ENCODE data around the gene SRD5A2. TPM values are rescaled to one million over a fixed set of nuclear protein-coding genes. Genes with fewer than 3 reads are reported as not detected.

Gene SRD5A2
- total RNA-seq, 1 donor from 2014 or later = 0.17 TPM

DNA sequence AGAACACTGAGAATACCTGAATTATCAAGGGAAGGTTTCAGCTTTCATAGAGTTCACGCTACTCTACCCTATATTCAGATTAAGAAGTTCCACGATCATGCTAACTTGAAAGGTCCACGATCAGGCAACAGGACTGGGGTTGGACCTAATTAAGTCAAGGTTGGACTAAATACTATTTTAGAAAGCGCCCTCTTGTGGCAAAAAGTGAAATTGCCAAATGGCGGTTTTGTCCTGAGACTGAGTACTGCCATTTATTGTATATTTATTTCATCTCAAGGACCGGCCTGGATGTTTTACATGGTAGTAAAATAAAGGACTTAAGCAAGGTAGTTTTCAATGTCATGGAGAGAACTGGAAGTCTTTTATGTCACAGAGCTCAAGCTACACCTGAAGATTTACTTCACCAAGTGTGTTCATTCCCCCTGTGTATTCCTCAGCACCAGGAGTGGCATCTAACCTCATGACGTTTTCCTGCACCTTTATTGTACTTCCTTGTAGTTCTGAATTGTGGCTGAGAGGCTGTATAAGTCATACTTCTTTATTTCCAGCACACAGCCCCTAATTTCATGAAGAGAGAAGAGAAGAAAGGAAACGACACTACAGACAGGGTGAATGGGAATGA is 56.8 kb downstream of the SRD5A2 start:
- no peaks in the 10 kb centered on the region for H3K27me3 ChIP-seq (ENCODE audit: control insufficient read depth, insufficient read depth, low read length)
- no peaks in the 10 kb centered on the region for H3K36me3 ChIP-seq (ENCODE audit: control insufficient read depth, insufficient read depth, low read length)
- H3K4me3 ChIP-seq (ENCODE audit: low read depth, low read length) = no peak overlapping the region
- TF ChIP-seq CTCF (IDR thresholded peaks at IDR 0.05; ENCODE audit: insufficient read depth, low read length, poor library complexity, severe bottlenecking) = peak; percentile 71
- DNase-seq (ENCODE audit: low read depth) = no peak

GRCh38 chr2:31522786-31523185 is 58.0 kb downstream of the SRD5A2 start:
- TF ChIP-seq CTCF (IDR thresholded peaks at IDR 0.05; ENCODE audit: insufficient read depth, low read length, poor library complexity, severe bottlenecking) = no peak
- no peak for DNase-seq (ENCODE audit: low read depth)
- Histone ChIP-seq H3K27me3 (ENCODE audit: control insufficient read depth, insufficient read depth, low read length) (no peaks in the 10 kb centered on the region), H3K4me3 (ENCODE audit: low read depth, low read length) (no peak overlapping the region), H3K36me3 (ENCODE audit: control insufficient read depth, insufficient read depth, low read length) (no peaks in the 10 kb centered on the region)

DNA sequence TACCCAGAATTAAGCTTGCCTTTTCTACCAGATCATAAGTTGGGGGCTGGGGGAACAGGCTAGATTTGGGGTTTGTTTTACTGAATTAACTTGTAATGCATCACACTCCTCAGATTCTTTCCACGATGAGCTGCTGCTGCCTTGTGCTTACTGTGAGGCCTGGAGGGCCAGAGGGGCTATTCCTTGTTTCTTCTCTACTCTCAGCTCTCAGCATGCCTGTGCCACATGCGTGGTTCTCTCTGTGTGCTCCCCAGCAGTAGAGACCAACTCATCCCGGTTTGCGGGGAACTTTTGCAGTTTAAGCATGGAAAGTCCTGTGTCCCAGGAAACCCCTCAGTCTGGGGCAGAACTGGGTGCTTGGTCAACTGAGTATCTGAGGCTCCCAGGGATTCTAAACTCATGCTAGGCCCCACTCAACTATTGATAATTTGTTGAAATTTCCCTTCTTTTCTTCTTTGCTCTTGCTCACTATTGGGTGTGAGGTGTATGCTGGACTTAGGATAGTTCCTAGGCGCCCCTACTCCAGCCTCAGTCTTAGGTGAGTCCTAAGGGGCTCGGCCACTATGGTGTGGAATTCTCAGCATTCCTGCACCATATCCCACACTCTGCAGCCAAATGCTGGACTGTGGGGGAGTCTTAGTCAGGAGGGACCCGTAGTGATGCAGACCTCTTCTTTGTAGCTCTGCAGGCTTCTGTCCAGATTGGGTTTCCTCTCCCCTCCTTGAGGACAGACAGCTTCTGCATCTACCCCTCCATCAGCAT is 63.1 kb downstream of the SRD5A2 start:
- Histone ChIP-seq H3K36me3 (ENCODE audit: control insufficient read depth, insufficient read depth, low read length) (no peaks in the 10 kb centered on the region), H3K4me3 (ENCODE audit: low read depth, low read length) (no peak overlapping the region), H3K27me3 (ENCODE audit: control insufficient read depth, insufficient read depth, low read length) (no peaks in the 10 kb centered on the region)
- no peak for DNase-seq (ENCODE audit: low read depth)
- TF ChIP-seq CTCF (IDR thresholded peaks at IDR 0.05; ENCODE audit: insufficient read depth, low read length, poor library complexity, severe bottlenecking) = no peak

GRCh38 chr2:31515586-31515985 is 65.2 kb downstream of the SRD5A2 start:
- Histone ChIP-seq H3K27me3 (ENCODE audit: control insufficient read depth, insufficient read depth, low read length) (no peaks in the 10 kb centered on the region), H3K36me3 (ENCODE audit: control insufficient read depth, insufficient read depth, low read length) (no peaks in the 10 kb centered on the region), H3K4me3 (ENCODE audit: low read depth, low read length) (no peak overlapping the region)
- TF ChIP-seq CTCF (IDR thresholded peaks at IDR 0.05; ENCODE audit: insufficient read depth, low read length, poor library complexity, severe bottlenecking) = no peak
- DNase-seq (ENCODE audit: low read depth) = no peak

GRCh38 chr2:31513553-31513952 is 67.2 kb downstream of the SRD5A2 start:
- H3K4me3 ChIP-seq (ENCODE audit: low read depth, low read length) = no peak overlapping the region
- no peak for TF ChIP-seq CTCF (IDR thresholded peaks at IDR 0.05; ENCODE audit: insufficient read depth, low read length, poor library complexity, severe bottlenecking)
- no peaks in the 10 kb centered on the region for H3K27me3 ChIP-seq (ENCODE audit: control insufficient read depth, insufficient read depth, low read length)
- H3K36me3 ChIP-seq (ENCODE audit: control insufficient read depth, insufficient read depth, low read length) = no peaks in the 10 kb centered on the region
- DNase-seq (ENCODE audit: low read depth) = no peak

All from kidney epithelial cell (primary cell).